ENCODE measurements around the gene TSKS. TPM values are rescaled to one million over a fixed set of nuclear protein-coding genes. Genes with fewer than 3 reads are reported as not detected.

TSKS gene
- total RNA-seq, 1 donor from 2014 or later, result not detected

DNA sequence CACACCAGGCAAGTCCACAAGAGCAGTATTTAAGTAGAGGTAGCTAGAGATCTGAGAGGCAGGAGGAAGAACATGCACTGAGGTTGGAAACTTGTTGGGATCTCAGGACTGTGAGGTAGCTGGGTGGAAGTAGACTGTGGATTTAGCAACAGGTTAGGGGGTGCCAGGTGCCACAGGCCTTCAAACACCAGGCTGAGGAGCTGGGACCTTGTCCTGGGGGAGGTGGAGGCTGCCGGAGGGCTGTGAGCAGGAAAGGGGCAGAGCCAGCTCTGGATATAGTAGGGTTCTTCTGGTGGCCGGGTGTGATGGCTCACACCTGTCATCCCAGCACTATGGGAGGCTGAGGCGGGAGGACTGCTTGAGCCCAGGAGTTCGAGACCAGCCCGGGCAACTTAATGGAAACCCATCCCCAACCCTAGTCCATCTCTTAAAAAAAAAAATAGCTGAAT, 46.9 kb upstream of the TSKS start:
- Histone ChIP-seq H3K27ac (no peak overlapping the region), H2AFZ (replicated peaks) (no peak overlapping the region), H3K79me2 (ENCODE audit: low read depth) (peaks cover 9% of the 10 kb centered on the region), H3K9ac (no peak overlapping the region), H3K27me3 (no peaks in the 10 kb centered on the region), H3K36me3 (no peaks in the 10 kb centered on the region), H3K9me3 (ENCODE audit: low read depth) (no peaks in the 10 kb centered on the region), H3K4me2 (peak overlapping the region; percentile 78), H3F3A (ENCODE audit: low read depth) (peaks cover 56% of the 10 kb centered on the region), H3K4me1 (peaks cover 19% of the 10 kb centered on the region), H3K4me3 (peak overlapping the region; percentile 49), H4K20me1 (ENCODE audit: low read depth) (peaks cover 11% of the 10 kb centered on the region)
- Mint-ChIP-seq H3K36me3 (peaks cover 5% of the 10 kb centered on the region), H3K27ac (peak overlapping the region; percentile 67), H3K9me3 (no peaks in the 10 kb centered on the region), H3K27me3 (ENCODE audit: insufficient read depth, low read depth) (peaks cover 11% of the 10 kb centered on the region), H3K4me1 (peaks cover 44% of the 10 kb centered on the region), H3K4me3 (peak overlapping the region; percentile 79)
- no peak for DNase-seq (ENCODE audit: low spot score)
- no peak for TF ChIP-seq CTCF (IDR thresholded peaks at IDR 0.05)
- no peak for TF ChIP-seq EZH2phosphoT487 (IDR thresholded peaks at IDR 0.05)
- TF ChIP-seq EZH2 (IDR thresholded peaks at IDR 0.05), result no peak

GRCh38 chr19:49809160-49809940, 46.2 kb upstream of the TSKS start:
- H2AFZ ChIP-seq (replicated peaks), result peak overlapping the region; percentile 22
- peaks cover 9% of the 10 kb centered on the region for H3K79me2 ChIP-seq (ENCODE audit: low read depth)
- Mint-ChIP-seq H3K9me3 (no peaks in the 10 kb centered on the region), H3K27ac (peak overlapping the region; percentile 95), H3K27me3 (ENCODE audit: insufficient read depth, low read depth) (peaks cover 10% of the 10 kb centered on the region), H3K4me3 (peak overlapping the region; percentile 90), H3K36me3 (peaks cover 5% of the 10 kb centered on the region), H3K4me1 (peaks cover 40% of the 10 kb centered on the region)
- no peaks in the 10 kb centered on the region for H3K9me3 ChIP-seq (ENCODE audit: low read depth)
- no peak overlapping the region for H3K9ac ChIP-seq
- DNase-seq (ENCODE audit: low spot score), result peak; percentile 71
- peak overlapping the region; percentile 78 for H3K4me2 ChIP-seq
- H3F3A ChIP-seq (ENCODE audit: low read depth), result peaks cover 57% of the 10 kb centered on the region
- H4K20me1 ChIP-seq (ENCODE audit: low read depth), result peaks cover 11% of the 10 kb centered on the region
- no peaks in the 10 kb centered on the region for H3K36me3 ChIP-seq
- H3K4me3 ChIP-seq, result peak overlapping the region; percentile 49
- TF ChIP-seq EZH2phosphoT487 (IDR thresholded peaks at IDR 0.05) (no peak), CTCF (IDR thresholded peaks at IDR 0.05) (peak; percentile 29), EZH2 (IDR thresholded peaks at IDR 0.05) (no peak)
- H3K27ac ChIP-seq, result no peak overlapping the region
- peaks cover 19% of the 10 kb centered on the region for H3K4me1 ChIP-seq
- no peaks in the 10 kb centered on the region for H3K27me3 ChIP-seq

- Histone ChIP-seq H3F3A (ENCODE audit: low read depth) (peaks cover 51% of the 10 kb centered on the region), H3K9ac (no peak overlapping the region), H3K9me3 (ENCODE audit: low read depth) (no peaks in the 10 kb centered on the region), H3K79me2 (ENCODE audit: low read depth) (peaks cover 9% of the 10 kb centered on the region), H3K36me3 (no peaks in the 10 kb centered on the region), H3K27ac (no peak overlapping the region), H3K4me3 (peak overlapping the region; percentile 49), H3K27me3 (no peaks in the 10 kb centered on the region), H2AFZ (replicated peaks) (peak overlapping the region; percentile 22), H3K4me1 (peaks cover 15% of the 10 kb centered on the region), H4K20me1 (ENCODE audit: low read depth) (peaks cover 11% of the 10 kb centered on the region), H3K4me2 (peak overlapping the region; percentile 78)
- H3K27ac Mint-ChIP-seq, result peak overlapping the region; percentile 95
- peaks cover 34% of the 10 kb centered on the region for H3K4me1 Mint-ChIP-seq
- H3K9me3 Mint-ChIP-seq, result no peaks in the 10 kb centered on the region
- peak; percentile 99 for DNase-seq (ENCODE audit: low spot score)
- peaks cover 5% of the 10 kb centered on the region for H3K36me3 Mint-ChIP-seq
- peaks cover 7% of the 10 kb centered on the region for H3K27me3 Mint-ChIP-seq (ENCODE audit: insufficient read depth, low read depth)
- H3K4me3 Mint-ChIP-seq, result peak overlapping the region; percentile 90
- TF ChIP-seq EZH2 (IDR thresholded peaks at IDR 0.05) (no peak), EZH2phosphoT487 (IDR thresholded peaks at IDR 0.05) (no peak), CTCF (IDR thresholded peaks at IDR 0.05) (no peak)
These were observed 45.6 kb upstream of the TSKS start for GRCh38 chr19:49808711-49809159.
